A673 (cell line): ENCODE measurements around the gene ZFYVE28. TPM values are rescaled to one million over a fixed set of nuclear protein-coding genes. Genes with fewer than 3 reads are reported as not detected.

Experiments
- BruUV-seq: library from RNA; stranded (reverse); fragments of 400-500 nt; replicated peaks from 2 replicates; lab custom pipeline; 2021; lab: Mats Ljungman, UMichigan
- CTCF ChIA-PET: fragments of 300-600 bp; sonication (Branson Sonifier 250); formaldehyde crosslinking; loops from one replicate; lab custom pipeline; 2022; ENCODE audit warnings: antibody characterized with exemption; lab: Charles Lee
- POLR2A ChIA-PET: fragments of 300-600 bp; sonication (Branson Sonifier 250); formaldehyde crosslinking; loops from one replicate; lab custom pipeline; 2022; ENCODE audit warnings: antibody characterized with exemption; ENCODE audit not compliant: low non-redundant PET; lab: Charles Lee
- DNase-seq: peaks from one replicate; pipeline ENCODE4 v3.0.0-alpha.2; 2015; ENCODE audit warnings: low spot score
- H3K27ac ChIP-seq: fragments of 200-600 bp; sonication (generic); 2 replicates; pipeline ENCODE4 v1.5.1; 2016; ENCODE audit warnings: mixed run types, low read depth, mild to moderate bottlenecking, mixed read lengths, antibody characterized with exemption, low read length; ENCODE audit not compliant: poor library complexity, severe bottlenecking
- H3K27me3 ChIP-seq: fragments of 200-600 bp; sonication (generic); replicated peaks from 2 replicates; pipeline ENCODE4 v1.6.1; 2017; ENCODE audit warnings: mixed run types, low read depth, mild to moderate bottlenecking, mixed read lengths, antibody characterized with exemption, low read length; ENCODE audit not compliant: insufficient read depth, poor library complexity
- H3K36me3 ChIP-seq: fragments of 200-600 bp; sonication (generic); 2 replicates; pipeline ENCODE4 v1.6.1; 2016; ENCODE audit warnings: mixed run types, mild to moderate bottlenecking, mixed read lengths, antibody characterized with exemption, low read length; ENCODE audit not compliant: insufficient read depth, poor library complexity, severe bottlenecking
- H3K4me1 ChIP-seq: fragments of 200-600 bp; sonication (generic); 2 replicates; pipeline ENCODE4 v1.6.1; 2017; ENCODE audit warnings: mixed run types, mild to moderate bottlenecking, mixed read lengths, antibody characterized with exemption, low read length; ENCODE audit not compliant: insufficient read depth, poor library complexity, severe bottlenecking
- H3K4me3 ChIP-seq: fragments of 200-600 bp; sonication (generic); 2 replicates; pipeline ENCODE4 v1.5.1; 2016; ENCODE audit warnings: low read depth, mixed run types, mild to moderate bottlenecking, mixed read lengths, low read length; ENCODE audit not compliant: poor library complexity, severe bottlenecking
- H3K9me3 ChIP-seq: fragments of 200-600 bp; sonication (generic); 2 replicates; pipeline ENCODE4 v1.6.1; 2016; ENCODE audit warnings: mixed run types, low read depth, mild to moderate bottlenecking, mixed read lengths, antibody characterized with exemption, low read length; ENCODE audit not compliant: poor library complexity, severe bottlenecking
- EZH2 ChIP-seq: fragments of 200-600 bp; sonication (generic); IDR thresholded peaks from 2 replicates; pipeline ENCODE4 v1.6.1; 2017; ENCODE audit warnings: borderline replicate concordance, low read depth, mild to moderate bottlenecking, mixed read lengths, antibody characterized with exemption, low read length; ENCODE audit not compliant: poor library complexity, severe bottlenecking
- intact Hi-C: fragments of 100-400 bp; cut with micrococcal nuclease; formaldehyde crosslinking; loops from one replicate; pipeline ENCODE4 v1.10.0; 2022; ENCODE audit not compliant: unreplicated experiment
- total RNA-seq: library from RNA; stranded (reverse); gene quantifications from 2 replicates; pipeline ENCODE4 v1.2.3, GENCODE V29; 2021
- TF ChIP-seq, protein P1 (sequence below): fragments of 300-800, 200-600 bp; sonication (generic); conservative IDR thresholded peaks from 2 replicates; pipeline ENCODE4 v1.5.1; 2017; ENCODE audit warnings: low read depth, mild to moderate bottlenecking, antibody characterized with exemption, low read length, moderate library complexity, mixed read lengths

Gene ZFYVE28
- total RNA-seq, 1 experiment from 2014 or later = 8.6 TPM

DNA sequence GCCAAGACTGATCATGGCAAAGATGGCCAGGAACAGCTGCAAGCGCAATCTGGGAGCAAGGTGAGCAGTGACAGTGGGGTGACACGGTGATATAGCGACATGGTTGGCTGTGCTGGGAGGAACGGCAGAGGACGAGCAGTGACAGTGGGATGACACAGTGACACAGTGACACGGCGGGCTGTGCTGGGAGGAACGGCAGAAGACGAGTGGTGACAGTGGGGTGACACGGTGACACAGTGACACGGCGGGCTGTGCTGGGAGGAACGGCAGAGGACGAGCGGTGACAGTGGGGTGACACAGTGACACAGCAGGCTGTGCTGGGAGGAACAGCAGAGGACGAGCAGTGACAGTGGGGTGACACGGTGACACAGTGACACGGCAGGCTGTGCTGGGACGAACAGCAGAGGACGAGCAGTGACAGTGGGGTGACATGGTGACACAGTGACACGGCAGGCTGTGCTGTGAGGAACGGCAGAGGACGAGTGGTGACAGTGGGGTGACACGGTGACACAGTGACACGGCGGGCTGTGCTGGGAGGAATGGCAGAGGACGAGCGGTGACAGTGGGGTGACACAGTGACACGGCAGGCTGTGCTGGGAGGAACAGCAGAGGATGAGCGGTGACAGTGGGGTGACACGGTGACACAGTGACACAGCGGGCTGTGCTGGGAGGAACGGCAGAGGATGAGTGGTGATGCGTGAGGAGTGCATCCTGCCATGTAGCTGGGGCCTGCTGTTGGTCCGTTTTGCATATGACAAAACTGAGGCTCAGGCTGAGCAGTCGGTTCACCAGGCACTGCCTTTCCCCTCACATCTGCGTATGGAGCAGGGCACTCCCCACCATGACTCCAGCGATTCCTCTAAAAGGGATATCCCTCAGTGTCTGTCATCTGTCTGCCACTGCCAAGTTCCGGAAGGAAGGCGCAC is 120.6 kb downstream of the ZFYVE28 start:
- CTCF ChIA-PET = no interaction called here

DNA sequence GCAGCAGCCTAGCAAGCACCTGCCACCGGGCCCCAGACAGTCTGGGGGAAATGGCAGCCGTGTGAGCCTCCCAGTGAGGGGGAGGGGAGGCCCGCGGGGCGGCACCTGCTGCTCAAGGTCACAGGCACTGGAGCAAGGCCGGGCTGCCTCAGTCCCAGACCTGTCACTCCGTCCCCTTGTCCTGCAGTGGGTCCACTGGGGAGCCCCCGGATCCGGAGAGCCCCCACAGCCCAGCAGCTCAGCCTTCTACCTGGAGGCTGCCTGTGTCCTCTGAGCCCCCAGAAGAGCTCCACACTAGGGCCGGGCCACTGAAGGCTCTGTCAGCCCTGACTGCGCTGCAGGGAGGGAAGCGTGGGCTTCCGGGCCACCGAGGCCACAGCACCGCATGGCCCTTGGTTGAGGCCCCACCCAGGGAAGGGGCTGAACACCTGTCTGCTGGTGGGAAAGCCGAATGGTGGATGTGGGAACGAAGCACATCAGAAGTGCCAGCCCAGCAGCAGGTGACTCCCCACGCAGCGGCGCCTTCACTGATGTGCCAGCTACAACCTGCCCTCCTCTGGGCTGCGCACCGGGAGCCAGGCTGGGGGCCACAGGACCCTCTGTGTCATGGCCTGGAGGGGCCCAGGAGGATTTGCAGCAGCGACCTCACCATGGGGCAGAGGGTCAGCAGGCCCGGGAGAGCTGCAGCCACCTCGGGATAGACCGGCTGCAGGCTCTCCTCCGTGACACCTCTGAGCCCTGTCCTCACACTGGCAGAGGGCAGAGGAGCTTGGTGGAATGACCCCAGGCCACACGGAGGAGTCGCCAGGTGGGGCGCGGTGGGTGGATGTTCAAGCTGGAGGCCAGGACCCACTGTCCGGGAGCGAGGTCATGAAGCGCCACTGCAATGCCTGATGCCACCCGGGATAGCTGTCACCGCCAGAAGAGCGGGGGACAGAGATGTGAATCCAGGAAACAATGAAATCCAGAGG is 121.5 kb downstream of the ZFYVE28 start:
- Histone ChIP-seq H3K4me3 (no peak overlapping the region), H3K4me1 (peaks cover 9% of the 10 kb centered on the region), H3K27me3 (no peaks in the 10 kb centered on the region), H3K9me3 (no peaks in the 10 kb centered on the region), H3K27ac (no peak overlapping the region), H3K36me3 (no peaks in the 10 kb centered on the region)
- DNase-seq = no peak
- no TSS peak for BruUV-seq
- TF ChIP-seq, protein P1, sequence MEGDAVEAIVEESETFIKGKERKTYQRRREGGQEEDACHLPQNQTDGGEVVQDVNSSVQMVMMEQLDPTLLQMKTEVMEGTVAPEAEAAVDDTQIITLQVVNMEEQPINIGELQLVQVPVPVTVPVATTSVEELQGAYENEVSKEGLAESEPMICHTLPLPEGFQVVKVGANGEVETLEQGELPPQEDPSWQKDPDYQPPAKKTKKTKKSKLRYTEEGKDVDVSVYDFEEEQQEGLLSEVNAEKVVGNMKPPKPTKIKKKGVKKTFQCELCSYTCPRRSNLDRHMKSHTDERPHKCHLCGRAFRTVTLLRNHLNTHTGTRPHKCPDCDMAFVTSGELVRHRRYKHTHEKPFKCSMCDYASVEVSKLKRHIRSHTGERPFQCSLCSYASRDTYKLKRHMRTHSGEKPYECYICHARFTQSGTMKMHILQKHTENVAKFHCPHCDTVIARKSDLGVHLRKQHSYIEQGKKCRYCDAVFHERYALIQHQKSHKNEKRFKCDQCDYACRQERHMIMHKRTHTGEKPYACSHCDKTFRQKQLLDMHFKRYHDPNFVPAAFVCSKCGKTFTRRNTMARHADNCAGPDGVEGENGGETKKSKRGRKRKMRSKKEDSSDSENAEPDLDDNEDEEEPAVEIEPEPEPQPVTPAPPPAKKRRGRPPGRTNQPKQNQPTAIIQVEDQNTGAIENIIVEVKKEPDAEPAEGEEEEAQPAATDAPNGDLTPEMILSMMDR = no peak
- TF ChIP-seq EZH2 = no peak
- intact Hi-C loops = no loop called here
- CTCF ChIA-PET = no interaction called here
- POLR2A ChIA-PET = no interaction called here

More for the DNA sequence above, 120.6 kb downstream of the ZFYVE28 start:
- POLR2A ChIA-PET = no interaction called here
- TF ChIP-seq EZH2 = no peak
- TF ChIP-seq, protein P1 = no peak
- no peaks in the 10 kb centered on the region for H3K27me3 ChIP-seq
- H3K36me3 ChIP-seq = no peaks in the 10 kb centered on the region
- no peak for DNase-seq
- H3K4me3 ChIP-seq = no peak overlapping the region
- no peaks in the 10 kb centered on the region for H3K9me3 ChIP-seq
- H3K4me1 ChIP-seq = peaks cover 4% of the 10 kb centered on the region
- H3K27ac ChIP-seq = no peak overlapping the region
- intact Hi-C loops = no loop called here
- no TSS peak for BruUV-seq

DNA sequence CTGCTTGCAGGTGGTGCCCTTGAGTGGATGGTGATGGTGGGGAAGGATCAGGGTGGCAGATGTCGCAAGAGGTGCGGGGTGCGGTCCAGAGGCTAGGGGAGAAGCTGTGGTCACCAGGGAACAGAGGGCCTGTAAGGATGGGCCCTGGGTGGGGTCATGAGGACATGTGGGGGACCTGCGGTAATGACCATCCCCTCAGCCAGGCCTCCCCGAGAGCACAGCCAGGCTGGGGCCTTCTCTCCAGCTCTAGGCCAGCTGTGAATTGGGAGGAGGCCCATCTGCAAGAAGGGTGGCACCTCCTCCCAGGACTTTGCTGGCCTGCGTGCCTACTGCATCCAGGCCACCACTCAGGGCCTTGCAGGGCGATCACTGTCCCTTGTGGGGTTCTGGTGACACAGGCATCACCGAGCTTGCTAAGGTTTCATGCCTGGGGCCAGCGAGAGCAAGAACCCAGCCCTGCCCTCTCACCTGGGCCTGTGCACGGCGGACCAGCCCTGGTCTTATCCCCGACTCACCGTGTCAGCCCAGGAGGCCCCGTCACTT is 122.5 kb downstream of the ZFYVE28 start:
- Histone ChIP-seq H3K27ac (no peak overlapping the region), H3K27me3 (no peaks in the 10 kb centered on the region), H3K9me3 (no peaks in the 10 kb centered on the region), H3K4me3 (no peak overlapping the region), H3K4me1 (peaks cover 9% of the 10 kb centered on the region), H3K36me3 (no peaks in the 10 kb centered on the region)
- BruUV-seq = no TSS peak
- intact Hi-C loops = no loop called here
- CTCF ChIA-PET = no interaction called here
- DNase-seq = no peak
- TF ChIP-seq, protein P1 = no peak
- TF ChIP-seq EZH2 = no peak
- POLR2A ChIA-PET = no interaction called here
